ENCODE data around the gene EDEM1. TPM values are rescaled to one million over a fixed set of nuclear protein-coding genes. Genes with fewer than 3 reads are reported as not detected.
A peak's percentile ranks its signal among the peaks of the same experiment; 100 is the strongest.
"Not testable (repeated sequence)": the region's sequence is repeated elsewhere in the genome, so short reads cannot be mapped to it uniquely, and the experiment has no call there.

EDEM1 gene
- total RNA-seq, 1 donor from 2014 or later: 187 TPM

GRCh38 chr3:5155241-5155640, 32.3 kb upstream of the EDEM1 start:
- Mint-ChIP-seq H3K4me3 (ENCODE audit: low read depth) (no peak overlapping the region), H3K27ac (no peak overlapping the region), H3K36me3 (ENCODE audit: low read depth) (peaks cover 2% of the 10 kb centered on the region), H3K27me3 (ENCODE audit: low read depth) (no peaks in the 10 kb centered on the region), H3K9me3 (no peaks in the 10 kb centered on the region), H3K4me1 (ENCODE audit: low read depth) (peaks cover 11% of the 10 kb centered on the region)
- no peak for DNase-seq (ENCODE audit: low spot score)
- intact Hi-C loops (cut with micrococcal nuclease): no loop called here

GRCh38 chr3:5160321-5160720, 27.2 kb upstream of the EDEM1 start:
- Mint-ChIP-seq H3K36me3 (ENCODE audit: low read depth) (peaks cover 2% of the 10 kb centered on the region), H3K4me1 (ENCODE audit: low read depth) (peaks cover 28% of the 10 kb centered on the region), H3K9me3 (no peaks in the 10 kb centered on the region), H3K4me3 (ENCODE audit: low read depth) (no peak overlapping the region), H3K27ac (no peak overlapping the region), H3K27me3 (ENCODE audit: low read depth) (no peaks in the 10 kb centered on the region)
- intact Hi-C loops (cut with micrococcal nuclease): loop anchor here (2.0 kb wide), 1 partner anchor 38 kb away; the partner anchor contains the start of gene ARL8B
- no peak for DNase-seq (ENCODE audit: low spot score)

- Mint-ChIP-seq H3K27me3 (ENCODE audit: low read depth) (no peaks in the 10 kb centered on the region), H3K4me3 (ENCODE audit: low read depth) (no peak overlapping the region), H3K27ac (peak overlapping the region; percentile 50), H3K36me3 (ENCODE audit: low read depth) (peaks cover 2% of the 10 kb centered on the region), H3K9me3 (no peaks in the 10 kb centered on the region), H3K4me1 (ENCODE audit: low read depth) (peaks cover 32% of the 10 kb centered on the region)
- intact Hi-C loops (cut with micrococcal nuclease): loop anchor here (1.0 to 2.0 kb wide), 2 partner anchors 9 to 38 kb away; partner anchors contain the start of gene ARL8B
- no peak for DNase-seq (ENCODE audit: low spot score)
These were observed 26.3 kb upstream of the EDEM1 start for GRCh38 chr3:5160940-5161858.

- intact Hi-C loops (cut with micrococcal nuclease): no loop called here
- DNase-seq (ENCODE audit: low spot score): no peak
- H3K4me1 Mint-ChIP-seq (ENCODE audit: low read depth): peaks cover 34% of the 10 kb centered on the region
- H3K4me3 Mint-ChIP-seq (ENCODE audit: low read depth): no peak overlapping the region
- no peak overlapping the region for H3K27ac Mint-ChIP-seq
- H3K9me3 Mint-ChIP-seq: no peaks in the 10 kb centered on the region
- peaks cover 6% of the 10 kb centered on the region for H3K36me3 Mint-ChIP-seq (ENCODE audit: low read depth)
- no peaks in the 10 kb centered on the region for H3K27me3 Mint-ChIP-seq (ENCODE audit: low read depth)
These were observed 25.4 kb upstream of the EDEM1 start for GRCh38 chr3:5162102-5162501.

- H3K9me3 Mint-ChIP-seq: no peaks in the 10 kb centered on the region
- H3K27ac Mint-ChIP-seq: no peak overlapping the region
- H3K27me3 Mint-ChIP-seq (ENCODE audit: low read depth): no peaks in the 10 kb centered on the region
- DNase-seq (ENCODE audit: low spot score): no peak
- intact Hi-C loops (cut with micrococcal nuclease): no loop called here
- H3K36me3 Mint-ChIP-seq (ENCODE audit: low read depth): peaks cover 6% of the 10 kb centered on the region
- H3K4me3 Mint-ChIP-seq (ENCODE audit: low read depth): no peak overlapping the region
- H3K4me1 Mint-ChIP-seq (ENCODE audit: low read depth): peaks cover 34% of the 10 kb centered on the region
These were observed 21.8 kb upstream of the EDEM1 start for GRCh38 chr3:5165698-5166097.

- Mint-ChIP-seq H3K9me3 (no peaks in the 10 kb centered on the region), H3K27ac (no peak overlapping the region), H3K4me3 (ENCODE audit: low read depth) (no peak overlapping the region), H3K4me1 (ENCODE audit: low read depth) (peaks cover 23% of the 10 kb centered on the region), H3K36me3 (ENCODE audit: low read depth) (peaks cover 12% of the 10 kb centered on the region), H3K27me3 (ENCODE audit: low read depth) (no peaks in the 10 kb centered on the region)
- no peak for DNase-seq (ENCODE audit: low spot score)
- intact Hi-C loops (cut with micrococcal nuclease): no loop called here
These were observed 20.7 kb upstream of the EDEM1 start for GRCh38 chr3:5166846-5167245.

- intact Hi-C loops (cut with micrococcal nuclease): no loop called here
- Mint-ChIP-seq H3K4me1 (ENCODE audit: low read depth) (peaks cover 18% of the 10 kb centered on the region), H3K4me3 (ENCODE audit: low read depth) (no peak overlapping the region), H3K27me3 (ENCODE audit: low read depth) (no peaks in the 10 kb centered on the region), H3K9me3 (no peaks in the 10 kb centered on the region), H3K27ac (no peak overlapping the region), H3K36me3 (ENCODE audit: low read depth) (peaks cover 19% of the 10 kb centered on the region)
- no peak for DNase-seq (ENCODE audit: low spot score)
These were observed 19.4 kb upstream of the EDEM1 start for GRCh38 chr3:5168110-5168509.

- no peaks in the 10 kb centered on the region for H3K27me3 Mint-ChIP-seq (ENCODE audit: low read depth)
- no peak overlapping the region for H3K4me3 Mint-ChIP-seq (ENCODE audit: low read depth)
- peaks cover 17% of the 10 kb centered on the region for H3K4me1 Mint-ChIP-seq (ENCODE audit: low read depth)
- intact Hi-C loops (cut with micrococcal nuclease): no loop called here
- no peak overlapping the region for H3K27ac Mint-ChIP-seq
- H3K36me3 Mint-ChIP-seq (ENCODE audit: low read depth): peaks cover 27% of the 10 kb centered on the region
- no peak for DNase-seq (ENCODE audit: low spot score)
- H3K9me3 Mint-ChIP-seq: no peaks in the 10 kb centered on the region
These were observed 17.7 kb upstream of the EDEM1 start for GRCh38 chr3:5169807-5170206.

- Mint-ChIP-seq H3K9me3 (no peaks in the 10 kb centered on the region), H3K27ac (no peak overlapping the region), H3K4me1 (ENCODE audit: low read depth) (peaks cover 9% of the 10 kb centered on the region), H3K4me3 (ENCODE audit: low read depth) (no peak overlapping the region), H3K36me3 (ENCODE audit: low read depth) (peaks cover 33% of the 10 kb centered on the region), H3K27me3 (ENCODE audit: low read depth) (no peaks in the 10 kb centered on the region)
- intact Hi-C loops (cut with micrococcal nuclease): no loop called here
- no peak for DNase-seq (ENCODE audit: low spot score)
These were observed 16.5 kb upstream of the EDEM1 start for GRCh38 chr3:5170975-5171374.

- no peak overlapping the region for H3K4me3 Mint-ChIP-seq (ENCODE audit: low read depth)
- H3K27ac Mint-ChIP-seq: no peak overlapping the region
- no peaks in the 10 kb centered on the region for H3K27me3 Mint-ChIP-seq (ENCODE audit: low read depth)
- no peak for DNase-seq (ENCODE audit: low spot score)
- H3K4me1 Mint-ChIP-seq (ENCODE audit: low read depth): peaks cover 6% of the 10 kb centered on the region
- H3K9me3 Mint-ChIP-seq: no peaks in the 10 kb centered on the region
- H3K36me3 Mint-ChIP-seq (ENCODE audit: low read depth): peaks cover 27% of the 10 kb centered on the region
- intact Hi-C loops (cut with micrococcal nuclease): no loop called here
These were observed 15.5 kb upstream of the EDEM1 start for GRCh38 chr3:5172018-5172417.

- H3K27me3 Mint-ChIP-seq (ENCODE audit: low read depth); H3K27ac Mint-ChIP-seq; intact Hi-C loops (cut with micrococcal nuclease); H3K9me3 Mint-ChIP-seq; DNase-seq (ENCODE audit: low spot score); H3K4me1 Mint-ChIP-seq (ENCODE audit: low read depth); H3K4me3 Mint-ChIP-seq (ENCODE audit: low read depth): not testable (repeated sequence)
- peaks cover 50% of the 10 kb centered on the region for H3K36me3 Mint-ChIP-seq (ENCODE audit: low read depth)
These were observed 8.5 kb upstream of the EDEM1 start for GRCh38 chr3:5179036-5179435.

GRCh38 chr3:5181469-5182141, 5.9 kb upstream of the EDEM1 start:
- no peaks in the 10 kb centered on the region for H3K9me3 Mint-ChIP-seq
- H3K4me3 Mint-ChIP-seq (ENCODE audit: low read depth): no peak overlapping the region
- intact Hi-C loops (cut with micrococcal nuclease): no loop called here
- no peaks in the 10 kb centered on the region for H3K27me3 Mint-ChIP-seq (ENCODE audit: low read depth)
- DNase-seq (ENCODE audit: low spot score): no peak
- H3K4me1 Mint-ChIP-seq (ENCODE audit: low read depth): peaks cover 13% of the 10 kb centered on the region
- no peak overlapping the region for H3K27ac Mint-ChIP-seq
- peaks cover 54% of the 10 kb centered on the region for H3K36me3 Mint-ChIP-seq (ENCODE audit: low read depth)

GRCh38 chr3:5183714-5184113, 3.8 kb upstream of the EDEM1 start:
- H3K9me3 Mint-ChIP-seq: not testable (repeated sequence)

More at GRCh38 chr3:5183714-5184113, 3.8 kb upstream of the EDEM1 start:
- Mint-ChIP-seq H3K36me3 (ENCODE audit: low read depth) (peaks cover 46% of the 10 kb centered on the region), H3K4me1 (ENCODE audit: low read depth) (peaks cover 14% of the 10 kb centered on the region)
- H3K27ac Mint-ChIP-seq; H3K4me3 Mint-ChIP-seq (ENCODE audit: low read depth); H3K27me3 Mint-ChIP-seq (ENCODE audit: low read depth); DNase-seq (ENCODE audit: low spot score); intact Hi-C loops (cut with micrococcal nuclease): not testable (repeated sequence)

Measured in activated T-helper 2 cell treated with anti-CD3 and anti-CD28 coated beads, Interferon-gamma antibody, Interleukin-2, Interleukin-4, amounts not matched to agents 10 μg/mL and 5 μg/mL and 100 μg/mL, durations not matched to agents 14 hours and 24 hours and 36 hours (primary cell).